ENCODE results near the gene PDSS2.

The PDSS2 gene

DNA sequence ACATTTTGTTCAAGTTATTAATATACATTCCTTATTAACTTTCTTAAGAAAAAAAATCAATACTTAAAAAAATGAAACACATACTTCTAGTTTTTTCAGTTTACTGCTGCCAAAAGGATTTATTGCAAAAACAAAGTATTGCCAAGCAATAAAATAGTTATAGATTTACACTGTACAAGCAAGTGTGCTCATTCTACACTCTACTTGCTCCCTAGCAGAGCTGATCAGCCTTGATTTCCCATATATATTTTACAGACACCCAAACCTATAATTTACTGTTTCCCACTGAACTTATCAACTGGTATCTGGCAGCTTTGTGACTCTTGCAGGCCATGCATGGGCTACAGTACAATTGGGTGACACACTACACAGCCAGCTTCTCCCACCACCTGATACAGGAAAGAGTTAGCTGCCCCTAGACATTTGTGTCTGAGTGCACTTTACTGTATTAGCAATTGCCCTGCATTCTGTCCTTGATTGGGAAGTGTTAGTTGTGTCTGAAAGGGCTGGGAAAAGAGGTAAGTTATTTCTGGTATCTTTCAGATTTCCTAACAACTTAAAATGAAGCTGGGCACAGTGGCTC, 188.1 kb downstream of the PDSS2 start:
- DNase-seq (ENCODE audit: low read depth, low spot score), result no peak

DNA sequence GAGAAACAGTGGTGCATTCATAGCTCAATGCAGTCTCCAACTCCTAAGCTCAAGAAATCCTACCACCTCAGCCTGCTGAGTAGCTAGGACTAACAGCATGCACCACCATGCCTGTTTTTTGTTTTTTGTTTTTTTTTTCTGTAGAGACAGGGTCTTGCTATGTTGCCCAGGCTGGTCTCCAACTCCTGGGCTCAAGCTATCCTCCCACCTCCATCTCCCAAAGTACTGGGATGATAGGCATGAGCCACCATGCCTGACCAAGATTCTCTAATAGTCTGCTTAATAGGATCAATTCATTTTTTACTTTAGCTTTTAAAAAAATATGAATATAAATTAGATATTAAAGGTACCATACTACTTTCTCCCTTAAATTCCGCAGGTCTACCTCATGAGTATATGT, 191.7 kb downstream of the PDSS2 start:
- DNase-seq (ENCODE audit: low read depth, low spot score), result no peak

DNA sequence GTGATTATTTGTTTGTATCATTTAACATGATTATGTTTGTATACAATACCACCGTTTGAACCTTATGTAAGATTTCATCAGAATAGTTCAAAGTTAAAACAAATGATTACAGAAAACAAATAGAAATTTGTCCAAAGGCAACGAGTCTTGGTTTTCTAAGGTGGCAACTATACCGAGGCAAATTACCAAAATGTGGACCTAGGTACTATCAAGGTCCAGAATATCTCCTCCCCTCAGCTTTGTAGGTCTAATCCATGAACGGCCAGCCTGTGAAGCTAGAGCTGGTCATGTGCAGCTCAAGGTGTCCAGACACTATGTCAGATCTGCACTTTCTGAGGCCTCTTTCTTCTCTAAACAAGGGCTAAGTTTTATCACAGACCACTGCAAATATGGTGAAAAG, 192.4 kb downstream of the PDSS2 start:
- DNase-seq (ENCODE audit: low read depth, low spot score), result no peak

DNA sequence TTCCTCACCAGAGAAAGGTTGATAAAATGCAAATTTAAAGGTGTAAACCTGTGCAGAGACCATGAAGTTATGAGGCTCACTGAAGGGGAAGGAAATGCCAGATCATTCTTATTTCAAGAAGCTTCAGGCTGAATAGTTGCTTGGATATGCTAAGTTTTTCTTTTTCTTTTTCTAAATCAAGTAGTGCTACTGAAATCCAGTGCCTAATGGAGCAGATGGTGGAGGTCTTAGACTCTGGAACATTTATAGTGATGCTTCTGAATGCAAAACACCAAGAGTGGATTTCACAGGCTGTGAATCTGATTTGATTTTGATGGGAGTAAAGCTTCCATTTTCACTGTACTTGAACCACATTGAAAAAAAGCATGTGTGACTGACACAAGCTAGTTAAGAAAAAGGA, 192.8 kb downstream of the PDSS2 start:
- DNase-seq (ENCODE audit: low read depth, low spot score), result no peak

DNA sequence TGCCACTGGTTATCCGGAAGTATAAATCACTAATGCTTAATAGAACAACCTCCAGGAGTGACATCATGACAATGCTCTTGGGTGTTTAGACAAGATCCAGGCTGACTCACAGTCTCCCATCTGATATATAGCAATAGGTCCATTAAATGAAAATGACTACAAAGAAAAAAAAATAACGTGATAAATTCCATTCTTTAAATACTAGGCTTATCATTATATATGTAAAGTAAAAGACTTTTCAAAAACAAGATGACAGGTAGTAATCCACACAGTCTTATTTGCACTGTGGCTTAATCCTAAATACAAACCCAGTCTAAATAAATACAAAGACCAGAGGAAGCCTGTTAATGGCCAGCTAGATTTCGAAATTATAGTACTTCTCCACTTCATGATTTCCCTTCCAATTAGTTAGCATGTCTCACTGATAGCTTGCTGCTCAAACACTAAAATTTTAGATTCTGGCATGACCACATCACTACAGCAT, 195.0 kb downstream of the PDSS2 start:
- peak; percentile 7 for DNase-seq (ENCODE audit: low read depth, low spot score)

DNA sequence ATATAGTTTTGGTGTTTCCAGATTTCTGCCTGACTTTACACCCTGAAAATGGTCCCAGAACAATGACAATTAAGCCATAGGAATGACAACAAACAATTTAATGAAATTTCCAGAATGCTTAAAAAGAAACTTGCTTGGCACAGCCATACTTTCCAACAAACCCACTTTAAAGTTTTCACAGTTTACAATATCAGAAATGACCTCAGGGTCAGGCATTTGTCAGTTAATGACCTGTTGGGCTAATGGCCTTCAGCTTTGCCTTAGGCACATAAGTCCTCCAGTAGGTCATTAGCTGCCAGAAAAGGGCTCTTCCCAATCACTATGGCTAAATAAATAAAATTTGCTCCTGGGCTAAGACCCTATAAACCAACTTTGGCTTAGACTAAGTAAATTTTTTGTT, 199.4 kb downstream of the PDSS2 start:
- no peak for DNase-seq (ENCODE audit: low read depth, low spot score)

DNA sequence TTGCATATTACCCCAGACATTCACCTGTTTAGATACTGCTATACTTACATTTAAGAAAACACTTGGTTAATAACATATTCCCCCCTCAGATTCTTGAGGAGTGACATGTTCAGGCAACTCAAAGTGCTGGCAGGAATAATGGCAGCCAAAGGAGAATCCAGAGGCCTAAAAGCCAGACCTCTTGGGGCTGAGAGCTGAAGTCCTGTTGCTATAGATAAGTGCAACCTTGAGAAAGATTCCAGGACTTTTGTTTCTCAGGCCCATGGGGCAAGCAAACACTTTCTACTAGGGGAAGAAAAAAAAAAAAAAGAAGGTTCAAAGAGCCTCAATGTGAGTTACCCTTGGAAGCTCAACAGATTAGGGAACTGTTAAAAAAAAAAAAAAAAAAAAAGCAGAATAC, 211.2 kb downstream of the PDSS2 start:
- no peak for DNase-seq (ENCODE audit: low read depth, low spot score)

DNA sequence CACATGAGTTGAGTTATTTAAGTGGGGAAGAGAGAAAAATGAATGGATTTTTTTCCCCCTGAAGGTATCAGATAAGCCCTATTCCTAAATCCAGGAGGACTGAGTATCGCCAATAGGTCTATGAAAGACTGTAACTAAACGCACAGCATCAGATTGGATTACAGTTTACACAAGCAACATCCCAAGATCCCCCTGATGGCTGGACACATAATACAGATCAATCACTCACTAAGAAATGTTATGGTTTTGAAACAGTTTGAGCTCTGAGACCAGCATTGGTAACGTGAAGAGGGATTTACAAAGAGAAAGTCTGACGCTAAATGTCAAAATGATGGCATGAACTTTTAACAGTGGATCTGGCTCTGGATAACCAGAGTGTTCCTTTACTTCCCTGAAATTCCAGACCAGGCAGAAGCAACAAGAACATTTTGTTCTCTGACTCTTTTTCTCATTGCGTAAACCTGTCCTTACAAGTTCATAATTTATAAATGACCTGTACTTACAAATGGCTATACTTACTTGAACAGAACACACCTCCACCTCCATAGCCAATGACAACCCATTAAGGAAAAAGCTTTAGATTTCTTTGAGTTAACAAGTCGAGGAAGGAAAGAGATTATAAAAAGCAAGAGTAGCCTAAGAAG, 212.3 kb downstream of the PDSS2 start:
- no peak for DNase-seq (ENCODE audit: low read depth, low spot score)

DNA sequence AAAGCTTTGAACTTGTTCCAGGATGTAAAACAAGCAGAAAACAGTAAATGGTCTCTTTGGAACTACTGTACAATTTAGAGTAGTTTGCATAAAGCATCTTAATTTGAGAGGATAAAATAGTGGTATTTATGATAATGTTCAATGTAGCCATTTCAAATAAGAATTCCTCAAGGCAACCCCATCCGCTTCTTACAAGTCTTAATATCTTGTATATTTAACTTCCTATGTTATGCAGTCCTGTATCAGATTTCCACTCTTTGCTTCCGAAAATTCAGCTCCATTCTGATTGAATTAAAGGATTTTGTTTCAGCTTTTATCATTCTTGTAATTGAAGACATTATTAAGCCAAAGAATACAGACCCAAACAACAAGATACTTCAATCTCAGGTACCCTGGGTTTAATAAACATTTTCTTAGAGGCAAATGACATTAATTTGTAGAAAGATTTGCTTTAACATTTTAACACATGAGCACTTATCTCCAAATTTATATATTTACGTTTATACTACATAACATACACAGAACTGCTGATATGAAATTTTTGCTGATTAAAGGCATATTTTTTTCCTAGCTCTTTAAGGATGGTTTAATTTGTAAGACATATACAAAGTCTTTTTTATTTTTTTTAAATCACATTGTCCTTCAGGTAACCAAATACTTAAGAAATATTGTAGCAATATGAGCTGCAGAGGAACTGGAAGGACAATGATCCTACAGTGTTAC, 213.0 kb downstream of the PDSS2 start:
- DNase-seq (ENCODE audit: low read depth, low spot score), result no peak

DNA sequence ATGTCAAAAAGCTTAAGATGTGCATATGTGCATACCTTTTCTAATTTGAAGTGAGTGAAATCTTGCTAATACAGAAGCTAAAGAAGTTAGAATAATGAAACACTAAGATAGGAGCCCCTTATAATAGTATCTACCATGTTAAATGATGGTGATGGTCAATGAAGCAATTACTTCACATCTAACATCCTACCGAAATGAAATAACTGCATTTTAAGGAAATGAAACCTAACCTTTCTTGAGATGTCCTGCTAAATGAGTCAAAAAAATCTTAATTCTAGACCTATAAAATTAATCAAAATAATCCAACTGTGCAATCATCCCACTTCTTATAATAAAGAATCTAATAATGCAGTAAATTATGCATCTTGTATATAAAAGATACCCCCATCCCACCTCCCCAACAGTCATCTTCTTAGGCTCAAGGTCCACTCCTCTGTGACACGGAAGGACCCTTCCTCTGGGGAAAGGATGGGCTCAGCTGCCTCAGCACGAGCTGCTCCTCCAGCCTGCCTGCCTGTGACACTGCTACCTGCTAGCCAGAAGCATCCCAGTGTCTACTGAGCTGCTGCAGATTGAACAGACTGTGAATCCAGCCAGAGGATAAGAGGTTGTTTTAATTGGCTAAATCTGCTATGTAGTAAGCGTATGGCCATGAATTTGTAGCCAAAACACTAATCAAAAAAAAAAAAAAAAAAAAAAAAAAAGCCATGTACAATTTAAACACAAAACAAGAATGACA, 214.5 kb downstream of the PDSS2 start:
- DNase-seq (ENCODE audit: low read depth, low spot score), result no peak

DNA sequence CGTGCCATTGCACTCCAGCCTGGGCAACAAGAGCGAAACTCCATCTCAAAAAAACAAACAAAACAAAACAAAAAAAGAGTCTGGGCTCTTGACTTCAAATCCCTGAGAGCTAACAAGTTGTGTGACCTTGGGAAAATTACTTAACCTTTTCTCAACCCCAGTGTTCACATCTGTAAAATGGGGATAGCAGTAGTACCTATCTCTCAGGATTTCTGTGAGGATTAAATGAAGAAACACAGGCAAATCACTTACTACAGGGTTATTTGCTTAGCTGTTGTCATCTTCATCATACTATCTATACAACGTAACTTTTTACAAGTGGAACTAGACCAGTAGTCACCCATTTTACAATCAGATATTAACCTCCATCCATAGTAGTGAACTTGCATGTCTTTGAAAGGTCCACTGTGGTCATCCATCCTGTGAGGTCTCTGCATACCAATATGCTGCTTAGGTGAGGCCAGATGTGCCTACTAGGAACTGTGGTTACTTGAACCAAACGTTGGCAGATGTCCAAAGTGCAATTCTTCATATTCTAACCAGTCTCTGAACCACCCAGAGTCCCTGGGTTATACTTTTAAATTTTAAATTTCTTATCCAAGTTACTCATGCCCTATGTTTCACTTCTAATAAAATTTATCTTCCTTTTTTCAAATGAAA, 215.2 kb downstream of the PDSS2 start:
- peak; percentile 18 for DNase-seq (ENCODE audit: low read depth, low spot score)

DNA sequence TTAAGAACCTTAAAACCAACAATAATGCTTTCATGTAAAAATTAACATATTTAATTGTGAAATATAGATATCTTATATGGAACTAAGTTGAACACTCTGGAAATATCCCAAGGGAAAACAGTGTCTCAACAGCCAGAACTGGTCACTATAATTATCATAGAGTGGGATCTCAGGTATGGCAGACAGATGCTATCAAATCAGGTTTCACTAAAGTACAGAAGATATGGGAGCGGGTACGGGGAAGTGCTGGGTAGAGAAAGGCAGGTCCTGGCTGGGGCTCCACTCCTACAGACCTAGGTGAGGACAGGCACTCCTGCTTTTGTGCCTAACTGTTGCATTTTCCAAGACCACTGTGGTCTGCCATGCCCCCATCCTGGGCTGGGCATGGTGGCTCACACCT, 215.9 kb downstream of the PDSS2 start:
- DNase-seq (ENCODE audit: low read depth, low spot score), result no peak

DNA sequence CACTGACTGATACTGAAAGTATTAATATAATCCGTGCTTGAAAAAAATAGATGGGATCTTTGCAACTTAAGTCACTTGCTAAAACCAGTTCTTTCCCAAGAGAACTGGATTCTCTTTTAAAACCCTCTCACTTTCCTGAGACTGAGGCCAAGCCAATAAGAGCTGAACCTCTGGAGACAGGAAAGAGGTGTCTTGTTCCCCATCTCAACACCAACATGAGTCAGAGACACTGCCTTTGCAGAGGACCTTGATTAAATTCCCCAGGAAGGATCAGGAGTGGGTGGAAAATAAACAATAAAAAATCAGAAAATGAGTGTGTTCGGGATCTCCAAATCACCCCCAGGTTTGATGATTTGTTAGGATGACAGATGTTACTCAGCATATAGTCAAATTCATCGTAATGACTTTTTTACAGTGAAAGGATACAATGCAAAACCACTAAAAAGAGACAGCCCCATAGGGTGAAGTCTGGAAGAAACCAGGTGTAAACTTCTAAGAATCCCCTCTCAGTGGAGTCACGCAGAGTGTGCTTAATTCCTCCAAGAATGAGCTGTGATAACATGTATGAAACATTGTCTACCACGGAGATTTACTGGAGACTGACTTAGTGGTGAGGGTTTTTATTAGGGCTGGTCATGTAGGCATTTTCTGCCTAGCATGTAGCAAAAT, 221.2 kb downstream of the PDSS2 start:
- DNase-seq (ENCODE audit: low read depth, low spot score), result no peak

DNA sequence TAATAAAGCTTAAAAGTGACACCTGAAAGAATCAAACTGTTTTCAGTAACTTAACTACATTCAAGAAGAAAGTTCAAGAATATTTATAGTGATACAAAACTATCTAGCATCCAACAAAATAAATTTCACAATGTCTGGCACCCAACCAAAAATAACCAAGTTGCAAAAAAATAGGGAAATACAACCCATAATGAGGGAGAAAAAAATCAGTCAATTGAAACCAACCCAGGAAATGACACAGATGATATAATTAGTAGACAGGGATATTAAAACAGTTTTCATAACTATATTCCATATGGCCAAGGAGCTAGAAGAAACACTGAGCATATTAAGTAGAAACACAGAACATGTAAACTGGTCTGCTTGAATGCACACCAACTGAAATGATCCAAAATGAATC, 223.9 kb downstream of the PDSS2 start:
- DNase-seq (ENCODE audit: low read depth, low spot score), result no peak

DNA sequence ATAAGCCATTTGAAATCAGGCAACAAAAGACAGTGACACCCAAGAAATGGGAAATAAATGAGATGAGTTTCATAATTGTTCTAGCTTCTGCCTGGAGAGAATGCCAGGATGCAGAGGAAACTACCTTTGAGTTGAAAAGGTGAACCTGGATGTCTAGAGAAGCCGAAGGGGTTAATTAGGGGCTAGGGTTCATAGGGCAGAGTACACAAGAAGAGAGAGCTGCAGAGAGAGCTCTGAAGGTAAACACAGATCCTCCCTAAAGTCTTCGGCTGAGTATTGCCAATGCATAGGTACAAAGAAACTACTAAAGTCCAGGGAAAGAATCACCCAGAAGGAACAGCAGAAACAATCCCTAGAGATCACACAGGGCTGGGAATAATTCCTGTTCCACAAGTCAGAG, 224.4 kb downstream of the PDSS2 start:
- DNase-seq (ENCODE audit: low read depth, low spot score), result no peak

DNA sequence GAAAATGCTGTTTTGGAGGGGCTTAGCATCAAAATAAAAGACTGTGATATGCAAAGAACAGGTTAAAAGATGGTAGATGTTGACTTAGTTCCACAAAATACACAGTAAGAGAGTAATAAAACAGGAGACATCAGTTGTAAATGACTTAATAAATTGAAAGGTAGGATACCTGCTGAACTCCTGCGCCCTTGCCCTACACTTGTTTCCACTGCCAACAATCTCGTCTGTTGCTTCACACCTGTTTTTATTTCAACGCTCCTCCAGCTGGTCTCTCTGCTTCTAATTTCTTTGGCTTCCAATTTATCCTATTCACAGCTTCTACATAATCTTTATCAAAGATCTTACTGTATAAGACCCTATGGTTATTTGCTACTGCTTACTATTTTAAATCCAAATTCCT, 228.1 kb downstream of the PDSS2 start:
- no peak for DNase-seq (ENCODE audit: low read depth, low spot score)

DNA sequence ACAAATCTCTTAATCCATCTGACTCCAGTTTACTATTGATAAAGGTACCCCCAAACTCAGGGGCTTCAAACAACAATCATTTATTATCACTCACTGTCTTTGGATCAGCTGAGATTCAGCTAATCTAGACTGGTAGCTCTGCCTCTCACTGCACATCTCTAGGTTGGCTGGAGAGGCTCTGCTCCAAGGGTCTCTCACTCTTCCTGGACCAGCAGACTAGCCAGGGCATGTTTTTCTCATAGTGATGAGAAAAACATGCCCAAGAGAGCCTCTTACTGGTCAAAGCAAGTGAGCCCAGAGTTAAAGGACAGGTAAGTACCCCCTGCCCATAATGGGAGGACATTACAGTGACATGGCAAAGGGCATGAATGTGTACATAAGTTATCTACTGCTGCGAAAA, 228.9 kb downstream of the PDSS2 start:
- DNase-seq (ENCODE audit: low read depth, low spot score), result no peak

DNA sequence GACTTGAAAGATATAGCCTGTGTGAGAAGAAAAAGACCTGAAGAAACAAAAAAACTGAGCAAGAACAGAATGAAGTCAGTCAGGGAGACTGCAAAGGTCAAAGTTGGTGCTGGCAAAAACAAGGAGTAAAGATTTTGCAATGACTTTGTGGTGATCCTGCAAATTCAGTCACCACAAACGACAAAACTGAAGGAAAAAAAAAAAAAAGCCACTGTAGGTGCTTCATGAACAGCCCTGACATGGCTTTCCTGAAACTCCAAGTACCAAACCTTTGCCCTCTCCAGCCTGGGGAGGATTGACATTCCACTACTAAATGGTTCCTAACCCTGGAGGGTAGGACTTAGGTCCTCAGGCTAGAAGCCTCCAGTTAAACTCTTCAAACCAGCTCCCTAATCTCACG, 229.3 kb downstream of the PDSS2 start:
- no peak for DNase-seq (ENCODE audit: low read depth, low spot score)

DNA sequence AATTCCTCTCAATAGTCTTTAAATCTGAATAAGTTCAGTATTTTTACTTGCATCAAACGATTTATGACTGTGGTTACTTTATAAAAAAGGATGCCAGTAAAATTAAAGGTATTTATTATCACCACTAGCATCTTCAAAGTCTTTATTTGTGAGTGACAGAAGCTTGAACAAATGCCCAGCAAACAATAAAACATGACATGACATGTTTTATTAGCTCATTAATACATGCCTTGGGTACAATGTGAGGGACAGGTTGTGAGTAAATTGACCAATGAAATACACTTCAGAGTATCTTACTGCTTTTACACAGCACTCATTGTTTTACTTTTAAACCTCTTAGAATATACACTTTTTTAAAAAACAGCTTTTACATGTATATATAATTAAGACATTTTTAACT, 230.6 kb downstream of the PDSS2 start:
- no peak for DNase-seq (ENCODE audit: low read depth, low spot score)

DNA sequence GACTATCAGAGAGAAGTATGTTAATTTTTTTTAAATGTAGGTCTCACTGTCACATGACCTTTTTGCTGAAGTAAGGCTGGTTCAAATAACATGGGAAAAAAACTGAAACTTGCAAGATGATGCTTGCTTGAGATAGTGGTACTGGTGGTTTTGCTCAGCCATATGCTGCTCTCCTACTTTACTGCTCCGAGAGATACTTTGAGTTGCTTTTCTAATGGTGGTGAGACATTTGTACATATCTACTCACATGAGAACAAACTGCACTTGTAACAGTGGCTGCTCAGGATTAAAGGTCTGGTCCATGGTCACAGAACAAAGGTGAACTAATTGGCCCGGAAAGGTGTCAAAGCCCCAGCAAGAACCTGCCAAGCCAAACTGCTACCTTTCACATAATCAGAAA, 237.8 kb downstream of the PDSS2 start:
- no peak for DNase-seq (ENCODE audit: low read depth, low spot score)

DNA sequence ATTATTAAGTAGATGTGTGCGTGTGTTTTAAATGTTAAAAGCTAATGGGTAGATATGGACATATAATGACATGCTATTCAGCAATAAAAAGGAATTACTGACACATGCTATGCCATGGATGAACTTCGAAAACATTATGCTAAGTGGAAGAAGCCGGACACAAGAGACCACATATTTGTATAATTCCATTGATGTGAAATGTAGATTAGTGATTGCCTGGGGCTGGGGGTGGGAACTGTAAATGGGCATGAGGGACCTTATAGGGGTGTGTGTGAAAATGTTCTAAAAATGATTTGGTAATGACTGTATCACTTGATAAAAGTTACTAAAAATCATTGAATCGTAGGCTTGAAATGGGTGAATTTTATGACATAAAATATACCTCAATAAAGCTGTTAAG, 239.5 kb downstream of the PDSS2 start:
- DNase-seq (ENCODE audit: low read depth, low spot score), result no peak
